Measurements from ENCODE around the gene GIT1.

GIT1 gene

DNA sequence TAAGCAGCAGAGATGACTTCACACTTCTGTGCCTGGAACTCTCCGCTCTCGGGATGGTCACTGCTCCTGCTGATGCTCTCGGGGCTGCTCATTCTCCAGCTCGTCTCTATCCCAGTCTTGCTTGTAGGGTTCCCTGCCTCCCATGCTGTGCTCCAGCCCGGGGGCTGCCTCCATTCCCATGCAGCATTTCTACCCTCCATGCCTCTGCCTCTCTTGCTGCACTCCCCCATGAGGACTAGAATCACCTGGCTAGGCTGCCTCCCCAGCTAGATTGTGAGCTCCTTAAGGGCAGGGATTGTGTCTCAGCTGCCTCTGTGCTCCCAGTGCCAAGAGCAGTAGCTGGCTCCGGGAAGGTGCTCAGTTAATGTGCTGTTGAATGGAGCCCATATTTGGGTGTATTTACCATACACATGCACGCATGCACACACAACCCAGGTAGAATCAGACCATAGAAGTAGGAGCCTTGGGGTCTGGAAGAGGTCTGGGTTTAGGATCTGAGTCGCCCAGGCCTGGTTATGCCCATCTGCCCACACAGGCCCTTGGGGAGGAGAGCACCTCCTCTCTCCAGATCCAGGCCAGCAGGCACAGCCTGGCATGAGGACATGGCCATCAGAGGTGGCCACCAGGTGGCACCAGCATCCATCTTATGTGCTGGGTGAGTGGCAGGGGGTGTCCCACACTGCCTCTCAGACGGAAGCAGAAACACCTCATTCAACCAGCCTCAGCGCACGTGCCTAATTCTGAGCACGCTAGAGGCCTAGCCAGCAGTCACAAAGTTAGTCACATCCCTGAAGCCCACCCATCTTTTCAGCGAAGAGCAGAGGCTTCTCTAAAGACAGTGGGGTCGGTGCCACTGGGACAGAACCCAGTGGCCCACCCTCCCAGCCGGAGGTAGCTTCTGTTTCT, 9.3 kb downstream of the GIT1 start:
- peak; percentile 76 to 82 for DNase-seq (ENCODE audit: extremely low read depth in 1 of 2, low read depth in 1 of 2)

DNA sequence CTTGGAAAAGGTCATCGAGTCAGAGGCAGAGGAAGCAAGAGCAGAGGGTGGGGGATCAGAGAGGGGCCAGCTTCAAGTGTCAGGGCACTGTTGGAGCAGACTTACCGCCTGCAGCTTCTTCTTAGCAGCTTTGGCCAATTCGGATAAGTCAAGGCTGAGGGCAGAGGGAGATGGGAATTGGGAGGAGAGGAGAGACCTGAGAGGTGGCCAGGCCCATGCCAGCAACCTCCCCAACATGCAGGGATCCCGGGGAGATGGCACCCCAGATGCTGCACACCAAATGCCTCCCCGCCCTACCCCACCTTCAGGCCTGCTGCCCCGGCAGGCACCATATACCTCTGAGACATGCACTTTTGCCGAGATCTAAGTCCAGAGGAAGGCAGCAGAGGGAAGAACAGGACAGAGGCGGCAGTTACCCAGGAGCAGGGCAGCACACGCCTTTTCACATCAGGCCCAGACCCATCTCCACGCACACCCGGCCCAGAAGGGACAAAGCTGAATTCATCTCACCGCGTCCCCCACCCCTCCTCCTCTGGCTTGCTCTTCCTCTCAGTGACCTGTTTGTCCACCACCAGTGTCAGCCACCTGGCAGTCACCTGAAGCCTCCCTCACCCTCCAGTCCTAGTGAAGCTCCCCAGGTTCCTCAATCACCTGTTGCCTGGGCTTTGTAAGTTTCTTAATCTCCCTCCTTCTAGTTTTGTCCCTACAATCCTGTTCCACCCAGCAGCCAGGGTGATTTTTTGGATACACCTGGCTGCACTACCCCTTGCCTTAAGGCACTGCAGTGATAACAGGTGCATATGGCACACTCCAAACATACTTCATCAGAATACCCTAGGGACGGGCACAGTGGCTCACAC, 10.6 kb downstream of the GIT1 start:
- DNase-seq (ENCODE audit: extremely low read depth in 1 of 2, low read depth in 1 of 2): no peak

DNA sequence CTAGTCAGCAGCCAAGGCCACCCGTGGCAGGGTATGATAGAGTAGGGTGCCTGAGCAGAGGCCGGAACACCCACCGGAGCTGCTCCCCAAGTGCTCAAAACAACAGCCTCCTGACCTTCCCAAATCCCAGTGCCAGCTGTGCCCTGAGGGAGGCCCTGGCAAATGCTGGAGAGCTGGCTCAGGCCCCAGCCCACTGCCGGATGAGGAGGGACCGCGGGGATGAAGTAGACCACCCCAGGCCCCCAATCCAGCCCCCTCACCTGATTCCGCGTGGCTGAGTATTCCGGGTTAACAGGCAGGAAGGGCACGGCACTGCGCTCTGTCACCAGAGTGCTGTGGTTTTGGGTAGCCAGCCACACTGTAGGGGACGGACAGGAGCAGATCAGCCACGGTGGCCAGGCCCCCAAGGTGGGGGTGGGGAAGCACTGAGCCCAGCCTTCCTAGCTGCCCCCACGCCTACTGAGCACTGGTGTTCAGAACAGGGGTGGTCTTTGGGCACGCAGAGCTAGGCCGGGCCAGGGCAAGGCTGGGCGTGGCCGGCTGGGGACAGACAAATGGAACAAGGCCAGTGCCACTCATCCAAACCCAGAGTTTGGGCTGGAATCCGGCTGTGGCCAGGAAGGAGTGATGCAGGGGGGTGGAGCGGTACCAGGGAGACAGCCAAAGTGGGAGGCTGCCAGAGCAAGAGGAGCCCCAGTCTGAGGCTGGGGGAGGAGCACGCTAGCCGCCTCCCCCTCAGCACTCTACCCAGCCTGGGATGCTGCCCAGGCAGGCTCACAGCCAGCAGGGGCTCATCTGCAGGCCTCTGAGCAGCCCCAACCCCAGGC, 11.8 kb downstream of the GIT1 start:
- DNase-seq (ENCODE audit: extremely low read depth in 1 of 2, low read depth in 1 of 2): no peak

DNA sequence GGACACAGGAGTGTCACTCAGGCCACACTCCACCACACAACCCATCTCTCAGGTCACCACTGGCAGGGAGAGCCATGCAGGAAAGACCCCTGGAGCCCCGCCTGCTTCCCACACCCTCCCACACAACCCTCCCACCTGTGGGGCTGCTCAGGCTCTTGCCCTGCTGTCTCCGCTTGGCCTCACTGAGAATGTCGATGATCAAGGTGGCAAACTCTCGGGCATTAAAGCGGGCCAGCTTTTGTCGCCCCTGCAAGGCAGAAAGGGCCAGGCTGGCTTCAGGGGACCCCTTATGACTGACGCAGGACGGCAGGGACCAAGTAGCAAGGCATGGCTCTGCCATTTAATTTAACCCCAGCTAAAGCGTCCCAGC, 12.5 kb downstream of the GIT1 start:
- no peak for DNase-seq (ENCODE audit: extremely low read depth in 1 of 2, low read depth in 1 of 2)

DNA sequence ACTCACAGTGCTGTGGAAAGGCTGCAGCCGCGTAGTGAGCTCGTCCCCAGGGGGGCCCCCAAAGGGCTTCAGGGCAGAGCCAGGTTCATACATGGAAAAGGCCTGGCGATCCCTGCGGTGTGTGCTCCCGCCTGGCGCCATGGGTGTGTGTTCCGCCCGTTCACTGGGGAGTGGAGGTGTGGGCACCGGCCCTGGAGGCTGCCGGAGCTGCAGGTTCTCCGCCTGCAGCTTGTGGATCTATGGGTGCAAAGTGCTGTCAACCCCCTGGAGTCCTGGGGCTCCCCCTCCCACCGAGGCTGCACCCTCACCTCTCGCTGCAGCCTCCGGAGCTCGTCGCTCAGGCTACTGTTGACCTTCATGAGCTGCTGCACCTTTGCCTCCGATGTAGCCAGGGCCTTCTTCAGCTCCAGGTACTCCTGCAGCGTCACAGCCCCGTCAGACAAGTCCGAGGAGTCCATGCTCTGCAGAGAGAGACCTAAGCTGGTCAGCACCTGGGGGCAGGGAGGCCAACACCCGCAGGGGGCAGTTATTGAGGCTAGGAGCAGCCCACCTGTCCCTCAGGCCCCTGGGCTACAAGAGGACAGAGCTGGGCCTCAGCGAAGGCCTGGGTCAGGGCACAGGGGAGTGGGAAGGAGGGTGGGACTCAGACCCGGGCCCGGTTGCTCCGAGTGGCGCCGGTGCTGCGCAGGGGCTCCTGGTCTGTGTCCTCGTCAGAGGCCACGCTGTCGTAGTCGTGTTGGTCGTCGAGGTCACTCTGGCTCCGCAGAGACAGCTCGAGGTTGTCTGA, 13.0 kb downstream of the GIT1 start:
- no peak for DNase-seq (ENCODE audit: extremely low read depth in 1 of 2, low read depth in 1 of 2)

DNA sequence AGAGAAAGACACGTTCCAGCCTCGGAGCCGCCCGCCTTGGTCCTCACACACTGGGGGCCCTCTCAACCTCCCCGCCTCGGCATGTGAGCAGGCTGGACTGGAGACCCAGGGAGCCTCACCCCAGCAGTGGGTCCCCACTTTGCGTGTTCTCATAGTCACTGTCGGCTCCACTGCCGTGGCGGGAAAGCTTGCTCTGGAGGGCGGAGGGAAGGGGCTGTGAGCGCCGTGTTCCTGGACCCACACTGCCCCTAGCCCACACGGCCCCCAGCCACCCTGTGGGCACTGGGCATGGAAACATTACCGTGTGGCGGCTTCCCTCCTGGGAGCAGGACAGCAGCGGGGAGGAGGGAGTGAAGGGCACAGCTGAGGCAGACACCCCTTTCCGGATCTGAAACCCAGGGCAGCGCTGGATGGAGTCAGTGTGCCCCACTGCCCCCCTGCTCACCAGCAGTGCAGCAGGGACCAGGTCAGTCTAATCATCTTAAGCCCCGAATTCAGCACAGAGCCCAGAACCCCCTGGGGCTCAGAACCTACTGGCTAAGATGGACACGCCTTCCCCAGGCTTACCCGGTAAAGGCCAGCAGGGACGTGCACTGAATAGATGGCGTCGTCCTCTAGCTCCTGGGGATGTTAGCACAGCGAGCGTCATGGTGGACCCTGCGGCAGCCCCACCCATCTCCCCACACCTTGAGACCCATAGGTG, 13.8 kb downstream of the GIT1 start:
- DNase-seq (ENCODE audit: extremely low read depth in 1 of 2, low read depth in 1 of 2): no peak

DNA sequence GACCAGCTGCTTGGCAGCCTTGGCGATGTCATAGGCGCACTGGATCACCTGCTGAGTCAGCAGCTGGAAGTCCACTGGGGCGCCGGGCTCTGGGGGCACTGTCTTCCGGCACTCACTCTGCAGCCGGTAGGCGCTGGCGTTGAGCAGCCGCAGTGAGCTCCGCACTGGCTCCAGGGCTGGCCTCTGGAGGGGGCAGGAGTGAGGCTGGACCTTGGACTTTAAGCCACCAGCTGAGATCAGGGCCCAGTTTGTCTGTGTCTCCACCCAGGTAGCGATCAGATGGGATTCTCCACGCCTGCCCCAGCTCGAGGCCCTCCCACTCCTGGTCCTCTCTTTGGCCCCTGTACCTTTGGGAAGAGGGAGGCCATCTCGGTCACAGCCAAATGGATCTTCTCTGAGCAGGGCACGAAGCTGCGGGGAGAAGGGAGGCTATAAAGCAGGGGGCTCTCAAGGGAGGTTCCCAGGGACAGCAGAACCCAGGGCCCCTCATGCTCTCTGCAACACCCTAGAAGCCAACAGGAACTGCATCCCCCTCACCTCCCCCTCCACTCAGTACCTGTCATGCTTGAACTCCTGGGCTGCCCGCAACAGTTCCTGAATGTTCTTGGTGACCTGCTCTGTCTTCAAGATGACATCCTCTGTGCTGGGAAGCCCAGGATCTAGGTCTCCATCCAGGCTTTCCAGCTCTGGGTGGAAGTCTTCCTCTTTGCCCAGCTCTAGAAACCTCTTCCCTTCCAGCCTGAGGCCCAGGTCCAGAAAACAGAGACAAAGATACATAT, 14.5 kb downstream of the GIT1 start:
- DNase-seq (ENCODE audit: extremely low read depth in 1 of 2, low read depth in 1 of 2): no peak

DNA sequence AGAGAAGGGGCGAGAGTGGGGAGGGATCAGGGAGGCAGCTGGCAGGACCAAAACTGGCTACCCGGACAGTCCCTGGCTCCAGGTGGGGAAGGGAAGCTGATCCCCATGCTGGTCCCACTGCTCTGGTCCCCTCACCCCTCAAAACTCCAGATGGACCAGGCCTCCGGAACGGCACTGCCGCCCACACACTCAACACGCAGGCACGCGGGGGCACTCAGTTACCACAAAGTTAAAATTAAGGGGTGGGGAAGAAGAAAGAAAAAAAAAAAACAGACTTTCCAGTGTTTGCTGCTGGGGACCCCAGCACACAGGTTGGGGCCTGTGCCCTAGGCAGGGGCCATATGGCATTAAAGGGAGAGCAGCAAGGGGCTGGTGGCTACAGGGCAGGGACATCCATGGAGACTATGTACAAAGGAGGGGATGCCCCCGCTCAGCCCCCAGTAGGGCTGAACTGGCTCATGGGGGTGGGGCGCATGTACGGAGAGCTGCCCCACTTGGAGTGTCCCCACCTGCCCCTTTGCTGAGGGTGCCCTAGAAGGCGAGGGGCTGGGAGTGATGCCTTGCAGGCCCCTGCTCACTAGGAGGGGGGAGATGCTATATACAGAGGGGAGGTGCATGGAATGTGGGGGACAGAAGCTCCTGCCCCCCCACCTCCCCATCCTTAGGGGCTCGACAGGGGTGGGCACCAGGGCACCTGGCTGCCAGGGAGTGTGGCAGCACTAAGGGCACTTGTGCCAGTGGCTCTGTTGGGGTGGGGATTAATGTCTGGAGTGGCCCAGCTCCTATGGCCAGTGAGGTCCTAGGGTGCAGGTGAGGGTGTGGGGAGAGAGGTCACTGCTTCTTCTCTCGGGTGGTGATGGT, 15.3 kb downstream of the GIT1 start:
- no peak for DNase-seq (ENCODE audit: extremely low read depth in 1 of 2, low read depth in 1 of 2)

DNA sequence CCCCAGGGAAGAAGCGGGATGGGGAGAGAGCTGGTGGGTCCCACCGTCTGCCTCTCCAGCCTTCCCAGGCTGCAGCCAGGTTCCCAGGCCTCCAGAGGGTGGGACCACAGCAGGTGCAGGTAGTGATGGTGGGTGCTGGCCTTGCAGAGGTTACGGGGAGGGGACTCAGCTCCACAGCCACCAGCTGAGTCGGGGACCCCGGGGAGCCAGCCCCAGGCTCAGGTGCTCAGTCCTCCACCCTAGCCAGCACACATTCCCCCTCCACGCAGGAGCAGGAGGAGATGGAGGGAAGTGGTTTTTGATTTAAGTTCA, 15.9 kb downstream of the GIT1 start:
- no peak for DNase-seq (ENCODE audit: extremely low read depth in 1 of 2, low read depth in 1 of 2)

DNA sequence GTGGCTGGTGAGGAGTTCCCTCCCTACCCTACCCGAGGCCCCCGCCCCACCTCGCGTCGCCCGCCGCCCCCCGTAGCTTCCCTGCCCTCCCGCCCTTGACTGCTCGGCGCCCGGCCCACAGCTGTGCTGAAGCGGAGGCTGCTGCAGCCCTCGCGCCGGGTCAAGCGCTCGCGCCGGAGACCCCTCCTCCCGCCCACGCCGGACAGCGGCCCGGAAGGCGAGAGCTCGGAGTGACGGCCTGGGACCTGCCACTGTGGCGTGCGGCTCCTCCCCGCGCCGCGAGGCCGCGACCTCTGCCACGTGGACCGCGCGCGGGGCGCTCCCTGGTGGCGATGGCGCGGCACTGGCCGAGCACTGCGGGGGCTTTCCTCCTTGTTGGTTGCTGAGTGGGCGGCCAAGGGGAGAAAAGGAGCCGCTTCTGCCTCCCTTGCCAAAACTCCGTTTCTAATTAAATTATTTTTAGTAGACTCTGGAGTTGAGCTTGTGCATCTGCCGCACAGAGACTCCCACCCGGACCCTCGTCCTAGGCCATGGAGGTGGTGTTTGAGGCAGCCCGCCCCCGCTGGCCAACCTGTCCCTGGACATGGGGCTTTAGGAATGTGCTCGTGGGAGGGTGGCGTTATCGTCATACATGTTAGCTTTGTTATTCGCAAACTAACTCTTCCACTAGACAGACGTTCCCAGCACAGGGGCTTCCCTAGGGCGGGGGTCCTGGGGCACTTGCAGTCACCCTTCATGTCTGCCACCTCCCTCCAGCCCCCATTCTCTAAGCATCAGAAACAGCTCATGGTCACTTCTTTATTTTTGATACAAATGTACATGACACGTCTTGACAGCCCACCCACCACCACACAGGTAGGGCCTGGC, 16.5 kb downstream of the GIT1 start:
- DNase-seq (ENCODE audit: extremely low read depth in 1 of 2, low read depth in 1 of 2): peak in 1 of 2 donors; percentile 53

DNA sequence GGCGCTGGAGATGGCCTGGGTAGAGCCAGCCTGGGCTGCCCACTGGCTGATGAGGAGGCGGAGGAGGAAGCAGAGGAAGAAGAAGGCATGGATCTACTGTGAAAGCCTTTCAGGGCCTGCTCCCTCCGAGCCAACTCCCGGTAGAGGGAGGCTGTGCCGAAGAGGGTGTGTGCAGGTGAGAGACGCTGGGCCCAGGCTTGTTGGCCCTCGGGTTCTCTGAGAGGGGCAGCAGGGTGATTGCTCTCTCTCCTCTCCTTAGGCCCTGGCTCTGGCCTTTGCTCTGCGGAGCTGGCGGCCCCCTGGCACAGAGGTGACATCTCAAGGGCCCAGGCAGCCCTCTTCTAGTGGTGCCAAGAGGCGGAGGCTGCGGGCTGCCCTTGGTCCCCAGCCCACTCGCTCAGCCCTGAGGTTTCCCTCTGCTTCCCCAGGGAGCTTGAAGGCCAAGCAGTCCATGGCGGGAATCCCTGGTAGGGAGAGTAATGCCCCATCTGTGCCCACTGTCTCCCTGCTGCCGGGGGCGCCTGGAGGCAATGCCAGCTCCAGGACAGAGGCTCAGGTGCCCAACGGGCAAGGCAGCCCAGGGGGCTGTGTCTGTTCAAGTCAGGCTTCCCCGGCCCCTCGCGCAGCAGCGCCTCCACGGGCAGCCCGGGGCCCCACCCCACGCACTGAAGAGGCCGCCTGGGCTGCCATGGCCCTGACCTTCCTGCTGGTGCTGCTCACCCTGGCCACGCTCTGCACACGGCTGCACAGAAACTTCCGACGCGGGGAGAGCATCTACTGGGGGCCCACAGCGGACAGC, 17.4 kb downstream of the GIT1 start:
- no peak for DNase-seq (ENCODE audit: extremely low read depth in 1 of 2, low read depth in 1 of 2)

DNA sequence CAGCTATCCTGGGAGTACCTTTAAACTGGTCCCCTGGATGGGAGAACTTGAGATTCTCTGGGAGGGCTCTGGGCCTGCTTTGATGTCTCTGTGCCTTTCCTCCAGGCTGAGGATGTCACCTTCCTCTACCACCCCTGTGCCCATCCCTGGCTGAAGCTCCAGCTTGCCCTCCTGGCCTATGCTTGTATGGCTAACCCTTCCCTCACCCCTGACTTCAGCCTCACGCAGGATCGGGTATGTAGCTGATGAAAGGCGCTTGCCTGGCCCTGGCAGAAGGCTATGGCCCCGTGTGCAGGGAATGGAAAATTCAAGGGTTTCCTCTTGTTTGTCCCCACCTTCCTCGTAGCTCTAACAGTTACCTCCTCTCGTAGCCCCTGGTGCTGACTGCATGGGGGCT, 18.0 kb downstream of the GIT1 start:
- no peak for DNase-seq (ENCODE audit: extremely low read depth in 1 of 2, low read depth in 1 of 2)

DNA sequence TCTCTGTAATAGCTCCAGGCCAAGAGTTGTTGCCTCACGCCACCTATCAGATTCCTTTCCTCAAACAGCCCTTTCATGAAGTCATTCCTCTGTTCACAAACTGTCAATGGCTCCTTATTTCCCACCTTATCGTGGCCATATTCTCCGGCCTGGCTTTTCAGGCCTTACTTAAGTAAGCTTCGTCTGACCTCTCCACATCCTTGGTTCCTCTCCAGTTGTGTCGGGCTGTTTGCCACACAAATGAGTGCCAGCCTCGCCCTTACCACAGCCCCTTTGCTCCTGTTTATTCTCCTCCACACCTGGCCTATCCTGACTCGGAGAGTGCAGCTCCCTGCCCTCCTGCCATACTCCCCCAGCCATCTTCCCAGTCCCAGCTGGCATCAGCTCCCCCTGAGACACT, 18.9 kb downstream of the GIT1 start:
- no peak for DNase-seq (ENCODE audit: extremely low read depth in 1 of 2, low read depth in 1 of 2)

DNA sequence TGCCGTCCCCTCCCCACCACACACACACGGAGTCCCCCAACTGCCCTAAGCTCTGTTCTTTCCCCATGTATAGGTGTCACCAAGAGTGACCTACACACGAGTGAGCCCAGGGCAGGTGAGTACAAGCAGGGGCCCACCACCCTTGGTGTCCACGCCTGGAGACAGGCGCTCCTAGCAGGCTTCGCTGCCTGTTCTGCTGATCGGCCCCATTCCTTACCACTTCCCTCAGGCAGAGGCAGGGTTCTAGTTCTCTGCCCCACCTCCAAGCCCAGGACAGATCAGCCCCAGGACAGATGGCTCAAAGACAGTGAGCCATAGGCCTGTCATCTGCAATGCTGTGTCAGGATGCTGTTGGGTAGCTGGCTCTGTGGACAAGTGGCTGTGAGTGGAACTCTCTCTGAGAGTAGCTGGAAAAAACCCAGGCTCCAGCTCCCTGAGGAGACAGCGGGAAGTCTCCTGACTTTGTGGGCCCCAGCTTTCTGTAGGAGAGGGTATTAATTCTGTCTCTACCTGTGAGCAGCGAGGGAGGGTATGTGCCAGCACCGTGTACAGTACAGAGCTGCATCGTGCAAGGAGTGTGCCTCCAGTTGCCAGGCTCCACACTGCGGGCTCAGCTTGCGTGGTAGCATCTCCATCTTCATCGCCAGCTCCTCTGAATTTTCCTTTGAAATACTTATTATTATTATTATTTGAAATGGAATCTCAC, 20.1 kb downstream of the GIT1 start:
- DNase-seq (ENCODE audit: extremely low read depth in 1 of 2, low read depth in 1 of 2): no peak

DNA sequence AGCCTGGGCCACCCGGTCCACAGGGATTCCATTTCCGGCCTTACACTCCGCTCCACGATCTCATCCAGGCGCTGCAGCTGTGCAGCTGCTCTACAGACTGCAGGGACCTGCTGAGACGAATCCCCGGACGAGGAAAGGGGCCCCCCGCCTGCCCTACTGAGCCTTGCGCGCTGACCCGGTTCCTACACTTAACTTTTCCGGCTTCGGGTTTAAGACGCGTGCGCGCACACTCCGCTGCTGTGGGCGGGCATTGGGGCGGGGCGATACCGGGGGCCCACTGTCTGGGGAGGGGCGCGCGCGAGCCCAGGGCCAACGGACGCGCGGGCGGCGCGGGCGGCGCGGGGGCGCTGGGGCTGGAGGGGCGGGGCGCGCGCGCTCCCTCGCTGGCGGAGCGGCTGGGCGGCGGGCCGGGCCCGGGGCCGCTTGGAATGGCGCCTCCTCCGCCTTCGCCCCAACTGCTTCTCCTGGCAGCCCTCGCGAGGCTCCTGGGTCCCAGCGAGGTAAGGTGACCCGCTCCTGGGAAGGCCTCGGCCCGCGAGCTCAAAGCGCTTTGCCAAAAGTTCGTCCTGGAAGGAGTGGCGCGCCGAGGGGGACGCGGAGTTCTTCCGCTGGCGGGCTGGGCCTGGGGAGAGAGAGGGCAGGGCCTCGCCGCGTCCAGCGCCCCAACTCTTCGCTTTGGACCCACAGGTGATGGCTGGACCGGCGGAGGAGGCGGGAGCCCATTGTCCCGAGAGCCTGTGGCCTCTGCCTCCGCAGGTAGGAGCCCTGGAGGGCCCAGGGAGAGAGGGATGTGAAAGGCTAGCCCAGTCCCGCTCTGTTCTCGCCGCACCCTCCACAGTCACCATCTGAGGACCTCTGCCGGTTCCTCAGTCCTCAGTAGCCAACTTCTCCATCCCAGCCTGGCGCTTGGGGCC, 20.9 kb downstream of the GIT1 start, which contains the start of gene TP53I13:
TSS of gene TP53I13 (plus strand) at position 371 of the 914 bp plus-strand sequence. CDS start at position 429, 58 bp downstream.
- DNase-seq (ENCODE audit: extremely low read depth in 1 of 2, low read depth in 1 of 2): peak; percentile 66 to 85

All from activated CD8-positive, alpha-beta memory T cell treated with anti-CD3 and anti-CD28 coated beads for 1 hour (primary cell).